Lung (tissue), 12 donors: ENCODE results near the gene GIPC3. TPM values are rescaled to one million over a fixed set of nuclear protein-coding genes. Genes with fewer than 3 reads are reported as not detected.

ENCODE experiments used
- ATAC-seq: fragments of 200-7000 bp; cut with Tn5 transposase; one replicate; pipeline ENCODE4 v1.9.1; 2020; ENCODE audit warnings: moderate number of reproducible peaks; ENCODE audit not compliant: insufficient read depth, low FRiP score
- DNase-seq, 3 donors: peaks; one replicate each; pipeline ENCODE4 v3.0.0-alpha.2; 2013 to 2017
- H3K27ac ChIP-seq, 2 donors: one replicate each; pipeline ENCODE4 v1.5.1; 2013; ENCODE audit warnings: mild to moderate bottlenecking in 2 of 2, moderate library complexity in 2 of 2, control low read depth in 1 of 2, inconsistent platforms in 1 of 2, low read depth in 1 of 2, low read length in 1 of 2
- H3K27me3 ChIP-seq, 3 donors: one replicate each; pipeline ENCODE4 v1.5.1; 2013; ENCODE audit warnings: low read length in 2 of 3; ENCODE audit not compliant: control insufficient read depth in 3 of 3, insufficient read depth in 3 of 3
- H3K36me3 ChIP-seq, 4 donors: one replicate each; pipeline ENCODE4 v1.5.1; 2013; ENCODE audit warnings: low read length in 4 of 4, mild to moderate bottlenecking in 1 of 4, moderate library complexity in 1 of 4; ENCODE audit not compliant: control insufficient read depth in 4 of 4, insufficient read depth in 4 of 4
- H3K4me1 ChIP-seq, 5 donors: one replicate each; pipeline ENCODE4 v1.5.1; 2013; ENCODE audit warnings: low read length in 5 of 5, mild to moderate bottlenecking in 2 of 5, moderate library complexity in 1 of 5; ENCODE audit not compliant: control insufficient read depth in 5 of 5, insufficient read depth in 5 of 5
- H3K4me3 ChIP-seq: one replicate; pipeline ENCODE4 v1.5.1; 2013; ENCODE audit warnings: mild to moderate bottlenecking, control low read depth, moderate library complexity
- H3K9ac ChIP-seq, 2 donors: one replicate each; pipeline ENCODE4 v1.5.1; 2013; ENCODE audit warnings: low read length in 2 of 2, control low read depth in 1 of 2; ENCODE audit not compliant: insufficient read depth in 1 of 2
- H3K9me3 ChIP-seq, 4 donors: one replicate each; pipeline ENCODE4 v1.5.1; 2013; ENCODE audit warnings: low read length in 3 of 4, mild to moderate bottlenecking in 1 of 4, moderate library complexity in 1 of 4; ENCODE audit not compliant: control insufficient read depth in 4 of 4, insufficient read depth in 3 of 4
- CTCF ChIP-seq: IDR thresholded peaks from 2 replicates; pipeline ENCODE4 v1.5.1; 2012; ENCODE audit warnings: mild to moderate bottlenecking; ENCODE audit errors: control extremely low read depth, extremely low read depth
- WGBS, 2 donors: extraction: QIAGEN DNeasy Blood & Tissue Kit; methylation state at CpG; one replicate each; pipeline ENCODE4 v1.1.7; 2013; 5-methylcytosine and 5-hydroxymethylcytosine counted together
- polyA plus RNA-seq, 2 donors: library from polyadenylated mRNA; stranded (reverse); fragments of 200-250 nt; gene quantifications; one replicate each; pipeline ENCODE4 v1.2.1, GENCODE V29; 2013
- total RNA-seq, 2 donors: library from RNA; depleted of rRNA in 1 of 2; stranded (reverse); fragments of >200 nt in 1 of 2; gene quantifications; one replicate each; pipeline ENCODE4 v1.2.1, GENCODE V29; 2014 to 2021
- donor health status: control.
- donor health status: control.
- donor health status: Bipolar disorder and iron deficiency.
- donor health status: healthy.
- donor health status: DM: yes; HTN: yes; CAD: no.

GIPC3 gene
- total and polyA plus RNA-seq, 4 donors, result 1.6 to 2.1 (median 1.9) TPM

GRCh38 chr19:3632098-3632497, 46.8 kb downstream of the GIPC3 start:
- no peak for DNase-seq
- no peak overlapping the region for H3K4me3 ChIP-seq
- H3K27ac ChIP-seq, result no peak overlapping the region
- H3K27me3 ChIP-seq, result no peaks in the 10 kb centered on the region
- no peak for ATAC-seq
- H3K9ac ChIP-seq, result no peak overlapping the region
- no peaks in the 10 kb centered on the region for H3K4me1 ChIP-seq
- peaks cover 0 to 44% (median 5%) of the 10 kb centered on the region in 4 donors for H3K36me3 ChIP-seq
- H3K9me3 ChIP-seq, result no peaks in the 10 kb centered on the region
- WGBS, 2 donors, result 91 to 94% methylated on average over 16 of the region's 16 CpGs
- TF ChIP-seq CTCF, result no peak

GRCh38 chr19:3632739-3633558, 47.7 kb downstream of the GIPC3 start:
- H3K27ac ChIP-seq, result no peak overlapping the region
- DNase-seq (no peak), ATAC-seq (no peak)

GRCh38 chr19:3633559-3633988, 48.3 kb downstream of the GIPC3 start:
- 93% methylated on average over 21 to 22 of the region's 22 CpGs for WGBS, 2 donors
- no peaks in the 10 kb centered on the region for H3K27me3 ChIP-seq
- no peaks in the 10 kb centered on the region for H3K4me1 ChIP-seq
- H3K27ac ChIP-seq, result no peak overlapping the region
- ATAC-seq, result no peak
- no peak for TF ChIP-seq CTCF
- peaks cover 0 to 58% (median 7%) of the 10 kb centered on the region in 4 donors for H3K36me3 ChIP-seq
- no peak overlapping the region for H3K4me3 ChIP-seq
- H3K9ac ChIP-seq, result no peak overlapping the region
- DNase-seq, result no peak
- H3K9me3 ChIP-seq, result no peaks in the 10 kb centered on the region

More at GRCh38 chr19:3632739-3633558, 47.7 kb downstream of the GIPC3 start:
- H3K9me3 ChIP-seq, result no peaks in the 10 kb centered on the region
- no peaks in the 10 kb centered on the region for H3K4me1 ChIP-seq
- H3K27me3 ChIP-seq, result no peaks in the 10 kb centered on the region
- peaks cover 0 to 52% (median 7%) of the 10 kb centered on the region in 4 donors for H3K36me3 ChIP-seq
- H3K9ac ChIP-seq, result no peak overlapping the region
- WGBS, 2 donors, result 92 to 95% methylated on average over 48 to 50 of the region's 50 CpGs
- TF ChIP-seq CTCF, result no peak
- H3K4me3 ChIP-seq, result no peak overlapping the region
